Posterior vena cava (tissue), 2 donors: ENCODE measurements around the gene GPATCH2. TPM values are rescaled to one million over a fixed set of nuclear protein-coding genes. Genes with fewer than 3 reads are reported as not detected.
"Not testable (repeated sequence)": the region's sequence is repeated elsewhere in the genome, so short reads cannot be mapped to it uniquely, and the experiment has no call there.

Source experiments
- DNase-seq: peaks from one replicate; pipeline ENCODE4 v3.0.0-alpha.2; 2020; ENCODE audit warnings: low spot score
- intact Hi-C, 2 donors: fragments of 100-400 bp; cut with DNase I; formaldehyde crosslinking; loops; one replicate each; pipeline versions ENCODE4 v1.14.1 to v1.14.2; 2022 to 2023
- total RNA-seq, 2 donors: library from RNA; stranded (reverse); fragmentation: NEBNext Ultra II Directional; extraction: Animal tissue kit (Norgen Biotek cat#: 25700); gene quantifications; one replicate each; pipeline ENCODE4 v1.2.1, GENCODE V29; 2021
- donor health status: DM: yes; HTN: yes; CAD: no.
- donor health status: DM: yes; HTN: yes; CAD: no.

The GPATCH2 gene
- total RNA-seq, 2 donors from 2014 or later, result 15.0 to 17.2 TPM

DNA sequence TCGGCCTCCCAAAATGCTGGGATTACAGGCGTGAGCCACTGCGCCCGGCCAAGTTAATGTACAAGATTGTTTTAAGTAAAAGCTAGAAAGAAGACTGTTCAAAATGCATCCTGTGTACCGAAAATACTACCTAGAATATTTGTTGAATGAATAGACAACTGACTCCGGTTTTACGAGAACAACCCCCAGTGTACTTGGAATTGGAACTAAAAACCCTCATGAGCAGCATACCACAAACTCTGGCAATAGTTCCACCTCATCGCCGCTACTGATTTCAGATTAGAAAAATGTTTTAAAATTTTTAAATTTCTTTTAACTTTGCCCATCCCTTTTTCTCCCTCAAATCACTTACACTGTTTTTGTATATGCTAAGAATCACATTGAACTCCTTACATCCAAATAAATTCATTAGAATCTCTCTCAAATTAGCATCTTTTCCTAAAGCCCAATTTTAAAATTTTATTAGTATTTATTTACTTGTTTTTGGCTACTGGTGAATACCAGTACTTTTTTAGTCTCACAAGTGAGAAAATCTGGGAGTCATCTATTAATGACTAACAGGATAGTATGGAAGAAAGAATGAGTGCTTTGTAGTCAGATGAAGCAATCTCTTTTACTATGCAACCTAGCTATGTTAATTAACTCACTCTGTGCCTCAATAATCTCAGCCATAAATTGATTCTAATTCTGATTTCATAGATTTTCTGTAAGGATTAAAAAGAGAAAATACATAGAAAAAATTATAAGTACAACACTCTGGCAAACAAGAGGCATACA is 95.1 kb downstream of the GPATCH2 start:
- intact Hi-C loops, result no loop called here
- no peak for DNase-seq

DNA sequence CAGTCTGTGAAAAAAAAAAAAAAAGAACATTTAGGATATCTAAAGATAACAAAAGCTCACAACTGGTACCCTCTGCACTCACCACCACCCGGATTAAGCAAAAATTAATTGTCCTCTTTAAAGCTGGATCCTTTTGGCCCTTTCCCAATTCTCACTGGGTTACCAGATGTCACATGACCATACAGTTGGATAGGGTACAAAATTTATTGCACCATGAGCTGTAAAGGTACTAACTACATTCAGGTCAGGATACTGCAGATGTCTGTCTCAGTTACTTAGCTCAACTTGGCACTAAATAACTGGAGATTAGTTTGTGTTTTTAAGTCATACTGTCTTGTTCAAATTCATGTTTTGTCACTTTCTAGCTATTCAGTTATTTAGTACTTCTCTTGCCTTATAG is 96.3 kb downstream of the GPATCH2 start:
- intact Hi-C loops, result no loop called here
- no peak for DNase-seq

DNA sequence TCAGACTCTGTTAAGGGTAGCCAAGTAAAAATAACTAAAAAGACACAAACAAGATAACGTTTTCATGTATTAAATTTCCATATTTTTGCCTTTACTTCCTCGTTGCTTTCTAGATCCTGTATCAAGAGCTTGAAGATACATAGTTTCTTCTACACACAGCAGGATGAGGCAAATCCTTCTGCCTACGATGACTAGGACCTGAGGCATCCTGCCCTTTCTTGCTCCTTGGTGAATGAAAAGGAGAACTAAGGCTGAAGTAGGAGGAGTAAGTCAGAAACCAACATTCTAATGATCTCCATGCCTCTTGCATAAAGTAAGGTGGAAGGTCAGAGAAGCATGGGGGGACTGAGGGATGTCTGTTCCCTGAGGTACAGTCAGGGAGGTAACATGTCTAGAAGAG is 102.6 kb downstream of the GPATCH2 start:
- intact Hi-C loops, result no loop called here
- no peak for DNase-seq

DNA sequence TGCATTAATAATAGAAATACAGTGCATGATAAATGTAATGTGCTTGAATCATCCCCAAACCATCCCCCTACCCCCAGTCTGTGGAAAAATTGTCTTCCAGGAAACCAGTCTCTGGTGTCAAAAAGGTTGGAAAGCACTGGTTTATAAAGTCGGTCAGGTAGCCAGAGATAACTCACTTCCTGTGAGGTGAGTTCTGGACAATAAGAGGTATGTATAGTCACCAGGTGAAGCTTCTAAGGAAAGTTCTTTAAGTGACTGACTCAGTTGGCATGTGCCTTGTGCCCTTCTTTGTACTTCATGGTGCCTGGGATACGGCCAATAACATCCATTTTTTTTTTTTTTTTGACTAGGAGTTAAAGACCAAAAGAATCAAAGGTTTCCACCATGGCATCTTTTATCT is 103.7 kb downstream of the GPATCH2 start:
- intact Hi-C loops, result no loop called here
- DNase-seq, result no peak

DNA sequence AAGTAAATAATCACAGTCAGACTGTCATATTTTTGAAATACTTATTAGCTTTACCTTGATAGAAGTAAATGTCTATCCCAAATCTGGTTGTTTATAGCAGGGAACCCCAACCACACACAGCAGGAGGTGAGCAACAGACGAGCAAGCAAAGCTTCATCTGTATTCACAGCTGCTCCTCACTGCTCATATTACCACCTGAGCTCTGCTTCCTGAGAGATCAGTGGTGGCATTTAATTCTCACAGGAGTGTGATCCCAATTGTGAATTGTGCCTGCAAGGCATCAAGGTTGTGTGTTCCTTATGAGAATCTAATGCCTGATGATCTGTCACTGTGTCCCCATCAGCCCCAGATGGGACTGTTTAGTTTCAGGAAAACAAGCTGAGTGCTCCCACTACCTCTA is 104.3 kb downstream of the GPATCH2 start:
- no peak for DNase-seq
- intact Hi-C loops, result no loop called here

DNA sequence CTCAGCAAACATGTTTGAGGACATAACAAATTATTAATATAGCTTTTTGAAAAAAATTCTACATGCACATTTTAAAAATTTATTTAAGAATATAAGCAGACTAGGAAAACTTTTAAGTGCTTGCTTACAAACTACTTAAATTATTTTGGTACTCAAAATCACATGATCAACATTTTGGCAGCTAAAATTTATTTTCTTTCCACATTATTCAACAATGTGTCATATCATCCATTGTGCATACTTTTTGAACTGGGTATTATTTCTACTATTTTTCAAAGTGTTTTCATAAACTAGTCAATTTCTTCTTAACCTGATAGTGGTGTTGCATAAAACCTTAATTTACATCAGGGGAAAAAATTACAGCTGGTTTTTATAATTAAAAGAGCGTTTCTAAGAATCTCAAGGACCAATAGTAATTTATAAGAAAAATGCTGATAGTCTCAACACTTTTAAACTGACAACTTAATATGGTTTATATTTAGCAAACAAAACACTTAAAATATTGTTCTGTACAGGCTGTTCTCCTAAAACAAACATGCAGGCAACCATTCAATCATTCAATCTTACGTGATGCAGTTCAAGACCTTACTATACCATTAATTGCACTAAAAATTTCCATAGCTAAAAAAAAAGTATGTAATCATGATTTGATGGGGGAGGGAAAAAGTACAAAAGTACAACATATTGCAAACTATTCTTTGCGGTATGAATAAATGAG is 105.0 kb downstream of the GPATCH2 start:
- intact Hi-C loops, result no loop called here
- DNase-seq, result no peak

DNA sequence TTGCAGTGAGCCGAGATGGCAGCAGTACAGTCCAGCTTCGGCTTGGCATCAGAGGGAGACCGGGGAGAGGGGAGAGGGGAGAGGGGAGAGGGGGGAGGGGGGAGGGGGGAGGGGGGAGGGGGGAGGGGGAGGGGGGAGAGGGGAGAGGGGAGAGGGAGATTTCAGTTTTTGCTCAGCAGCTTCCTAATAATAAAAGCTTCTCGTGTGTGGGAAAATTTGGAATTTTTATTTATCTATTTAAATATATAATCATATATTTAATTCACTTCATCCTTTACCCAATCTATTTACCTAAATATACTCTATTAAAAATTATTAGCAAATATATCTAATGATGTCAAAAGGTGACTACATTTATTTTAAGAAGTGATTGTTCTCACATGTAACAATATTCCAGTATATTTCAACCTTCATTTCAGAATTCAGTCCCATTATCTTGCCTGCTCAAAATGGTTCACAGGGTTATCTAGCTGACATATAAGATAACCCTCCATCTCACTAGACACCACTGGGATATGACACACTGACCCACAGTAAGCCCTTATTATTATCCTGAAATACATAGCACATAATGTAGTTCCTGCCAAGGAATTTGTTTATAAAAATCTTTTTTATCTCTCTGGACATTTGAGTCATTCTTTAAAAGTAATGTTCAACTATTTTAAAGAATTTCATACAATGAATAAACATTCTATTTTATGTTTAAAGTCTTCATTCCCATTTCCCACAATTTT is 105.9 kb downstream of the GPATCH2 start:
- no peak for DNase-seq
- intact Hi-C loops, result no loop called here

DNA sequence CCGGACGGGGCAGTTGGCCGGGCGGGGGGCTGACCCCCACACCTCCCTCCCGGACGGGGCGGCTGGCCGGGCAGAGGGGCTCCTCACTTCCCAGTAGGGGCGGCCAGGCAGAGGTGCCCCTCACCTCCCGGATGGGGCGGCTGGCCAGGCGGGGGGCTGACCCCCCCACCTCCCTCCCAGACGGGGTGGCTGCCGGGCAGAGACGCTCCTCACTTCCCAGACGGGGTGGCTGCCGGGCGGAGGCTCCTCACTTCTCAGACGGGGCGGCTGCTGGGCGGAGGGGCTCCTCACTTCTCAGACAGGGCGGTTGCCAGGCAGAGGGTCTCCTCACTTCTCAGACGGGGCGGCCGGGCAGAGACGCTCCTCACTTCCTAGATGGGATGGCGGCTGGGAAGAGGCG is 107.0 kb downstream of the GPATCH2 start:
- DNase-seq, intact Hi-C loops: not testable (repeated sequence)

DNA sequence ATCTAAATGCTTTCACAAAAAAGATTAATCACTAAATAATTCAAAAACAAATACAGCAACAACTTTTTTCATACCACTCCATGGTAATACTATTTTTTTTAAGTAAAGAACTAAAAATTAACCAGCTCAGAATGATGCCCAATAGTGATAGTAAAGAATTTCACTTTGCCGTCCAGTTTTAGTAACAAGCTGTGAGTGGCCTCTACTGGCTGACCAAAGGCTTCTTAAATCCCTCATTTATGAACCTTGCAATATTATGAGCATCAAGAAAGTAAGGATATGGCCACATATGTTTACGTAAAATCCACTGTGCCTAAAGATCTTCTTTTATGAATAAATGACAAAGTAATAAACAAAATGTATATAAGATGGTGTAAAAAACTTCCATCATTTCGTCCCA is 108.6 kb downstream of the GPATCH2 start:
- DNase-seq, result no peak
- intact Hi-C loops, result no loop called here

DNA sequence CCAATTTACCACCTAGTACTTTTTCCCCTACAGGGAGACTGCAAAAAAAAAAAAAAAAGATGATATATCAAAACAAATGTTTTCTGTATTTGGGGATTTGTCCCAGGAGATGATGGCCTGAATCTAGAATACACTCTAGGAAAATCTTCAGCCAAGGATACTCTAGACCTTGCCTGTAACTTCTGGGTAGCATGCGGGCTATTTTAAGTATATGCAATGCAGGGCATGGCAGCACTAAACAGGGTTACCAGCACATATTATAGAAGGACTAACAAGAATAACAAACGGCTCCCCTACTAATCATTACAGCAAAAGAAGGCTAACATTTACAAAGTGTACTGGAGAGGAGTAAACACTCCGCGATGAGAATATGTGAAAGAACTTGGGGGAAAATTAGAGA is 109.6 kb downstream of the GPATCH2 start:
- no peak for DNase-seq
- intact Hi-C loops, result no loop called here

DNA sequence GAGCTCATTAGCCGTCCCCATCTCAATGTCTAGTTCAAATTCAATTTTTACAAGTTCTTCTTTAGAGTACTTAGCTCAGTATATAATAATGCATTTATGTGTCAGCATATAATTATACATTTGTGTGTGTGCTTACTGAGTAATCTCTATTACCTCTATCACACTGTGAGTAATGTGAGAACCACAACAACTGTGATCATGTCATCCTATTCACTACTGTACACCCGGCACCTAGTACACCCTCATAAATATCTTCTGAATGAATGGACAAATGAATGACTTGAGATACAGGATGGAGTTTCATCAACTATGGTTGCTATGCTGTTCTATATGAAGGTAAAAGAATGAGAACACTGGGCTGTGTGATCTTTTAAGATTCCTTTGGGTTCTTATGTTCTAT is 124.0 kb downstream of the GPATCH2 start:
- intact Hi-C loops, result no loop called here
- no peak for DNase-seq

DNA sequence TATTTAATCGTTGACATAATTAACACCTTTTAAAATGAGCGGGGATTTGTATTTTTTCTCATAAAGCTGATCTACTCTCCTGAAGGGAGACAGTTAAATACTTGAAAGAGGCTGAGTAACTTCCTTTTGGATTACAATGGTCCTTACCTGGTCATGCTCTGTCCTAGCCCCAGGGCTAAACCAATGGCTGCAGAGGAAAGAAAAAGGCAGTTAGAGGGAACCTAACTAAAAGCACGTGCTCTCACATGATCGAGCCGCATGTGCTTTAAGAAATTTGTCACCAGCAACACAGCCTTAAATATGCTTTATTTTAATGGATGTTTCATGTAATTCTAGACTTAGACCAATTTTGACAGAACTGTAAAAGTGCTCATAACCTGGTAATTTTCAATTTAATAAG is 132.7 kb downstream of the GPATCH2 start:
- intact Hi-C loops, result no loop called here
- DNase-seq, result no peak

DNA sequence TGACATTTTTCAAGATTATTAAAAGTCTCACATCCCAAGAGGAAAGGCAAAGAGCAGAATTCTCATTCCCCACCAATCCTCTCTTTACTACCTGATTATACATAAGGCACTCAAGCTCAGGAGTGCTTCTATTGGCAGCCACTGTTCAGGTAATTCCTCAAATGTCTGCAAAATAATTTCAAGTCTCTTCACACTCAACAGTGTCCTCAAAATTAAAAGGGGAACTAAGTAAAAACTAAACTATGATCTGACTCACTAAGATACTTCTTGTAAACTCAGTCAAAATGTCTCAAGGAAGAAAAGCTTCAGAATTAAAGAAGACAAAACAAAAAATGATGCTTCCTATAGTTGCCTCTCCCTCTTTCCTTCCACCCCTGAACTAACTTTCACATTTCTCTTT is 135.6 kb downstream of the GPATCH2 start:
- intact Hi-C loops, result no loop called here
- DNase-seq, result no peak

DNA sequence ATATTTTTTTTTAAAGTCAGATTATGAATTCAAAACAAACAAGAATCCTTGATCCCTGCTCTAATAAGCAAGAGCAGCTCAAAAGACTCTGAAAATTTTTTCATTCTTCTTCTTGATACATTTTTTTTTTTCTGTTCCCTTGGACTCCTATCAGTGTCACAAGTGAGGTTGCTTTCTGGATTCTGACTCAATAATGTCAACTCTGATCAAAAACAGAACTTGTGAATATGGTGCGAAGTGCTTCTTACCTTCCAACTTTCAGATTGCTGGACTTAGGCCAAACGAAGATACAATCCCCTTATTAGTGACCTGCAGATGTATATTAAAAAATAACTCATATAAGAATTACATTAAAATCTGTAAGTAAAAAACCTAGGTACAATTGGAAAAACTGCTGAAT is 136.1 kb downstream of the GPATCH2 start:
- intact Hi-C loops, result no loop called here
- DNase-seq, result no peak

DNA sequence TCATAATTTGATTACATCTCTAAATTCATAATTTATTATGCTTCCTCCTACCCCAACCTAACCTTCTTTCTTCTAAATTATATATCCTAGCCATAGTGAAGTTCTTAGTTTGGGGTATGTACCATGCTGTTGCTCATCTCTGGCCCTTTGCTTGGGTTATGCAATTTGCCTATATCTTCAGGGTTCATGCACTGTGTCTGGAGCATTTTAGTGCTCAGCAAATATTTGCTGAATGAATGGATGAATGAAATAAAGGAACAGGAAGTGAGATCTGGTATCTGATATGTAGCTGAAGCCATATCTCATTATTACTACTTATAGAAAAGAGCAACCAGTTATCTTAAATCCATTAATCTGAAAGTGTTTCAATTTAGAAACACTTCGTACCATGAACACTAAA is 137.6 kb downstream of the GPATCH2 start:
- no peak for DNase-seq
- intact Hi-C loops, result no loop called here

DNA sequence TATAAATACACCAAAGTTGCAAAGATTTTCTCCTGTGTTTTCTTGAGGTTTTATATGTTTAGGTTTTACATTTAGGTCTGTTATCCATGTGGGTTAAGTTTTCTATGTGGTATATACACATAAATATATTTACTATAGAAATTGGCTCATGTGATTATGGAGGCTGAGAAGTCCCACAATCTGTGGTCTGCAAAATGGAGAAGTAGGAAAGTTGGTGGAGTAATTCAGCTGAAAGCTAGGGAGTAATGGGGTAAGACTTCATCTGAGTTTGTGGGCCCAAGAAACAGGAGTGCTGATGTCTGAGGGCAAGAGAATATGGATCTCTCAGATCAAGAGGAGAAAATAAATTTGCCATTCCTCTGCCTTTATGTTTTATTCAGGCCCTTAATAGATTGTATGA is 146.0 kb downstream of the GPATCH2 start:
- intact Hi-C loops, result no loop called here
- DNase-seq, result no peak

DNA sequence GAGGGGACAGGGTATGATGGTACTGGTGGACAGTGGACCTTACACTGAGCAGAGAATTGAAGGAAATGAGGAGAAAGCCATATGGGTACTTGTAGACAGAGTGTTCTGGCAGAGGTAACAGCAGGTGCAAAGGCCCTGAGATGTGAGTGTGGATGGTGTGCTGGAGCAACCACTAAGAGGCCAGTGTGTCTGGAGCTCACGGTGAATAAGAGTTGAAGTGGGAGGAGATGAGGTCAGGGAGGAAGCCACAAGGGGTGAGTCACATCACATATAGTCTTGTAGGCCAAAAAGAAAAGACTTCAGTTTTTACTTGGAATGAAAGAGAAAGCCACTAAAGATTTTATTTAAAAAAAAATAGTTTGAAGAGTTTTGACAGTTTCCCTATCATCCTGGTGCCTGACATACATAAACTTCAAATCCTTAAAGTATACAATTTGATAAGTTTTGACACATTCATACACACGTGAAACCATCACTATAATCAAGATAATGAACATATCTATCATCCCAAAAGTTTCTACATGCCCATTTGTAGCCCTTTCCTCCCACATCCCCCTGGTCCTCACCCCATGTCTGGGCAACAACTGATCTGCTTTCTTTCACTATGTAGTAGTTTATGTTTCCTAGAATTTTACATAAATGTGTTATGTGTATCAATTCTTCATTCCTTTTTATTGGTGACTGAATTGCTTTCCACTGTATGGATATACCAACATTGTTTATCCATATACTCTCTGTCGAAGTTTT is 148.4 kb downstream of the GPATCH2 start:
- intact Hi-C loops, result no loop called here
- DNase-seq, result no peak

DNA sequence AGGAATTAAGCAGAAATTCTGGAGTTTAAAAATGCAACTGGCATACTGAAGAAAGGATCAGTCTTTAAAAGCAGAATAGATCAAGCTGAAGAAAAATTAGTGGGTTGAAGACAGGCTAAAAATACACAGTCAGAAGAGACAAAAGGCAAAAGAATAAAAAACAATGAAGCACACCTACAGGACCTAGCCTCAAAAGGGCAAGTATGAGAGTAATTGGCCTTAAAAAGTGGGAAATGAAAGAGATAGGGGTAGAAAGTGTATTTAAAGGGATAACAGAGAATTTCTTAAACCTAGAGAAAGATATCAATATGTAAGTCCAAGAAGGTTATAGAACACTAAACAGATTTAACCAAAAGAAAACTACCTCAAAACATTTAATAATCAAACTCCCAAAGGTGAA is 152.4 kb downstream of the GPATCH2 start:
- no peak for DNase-seq

DNA sequence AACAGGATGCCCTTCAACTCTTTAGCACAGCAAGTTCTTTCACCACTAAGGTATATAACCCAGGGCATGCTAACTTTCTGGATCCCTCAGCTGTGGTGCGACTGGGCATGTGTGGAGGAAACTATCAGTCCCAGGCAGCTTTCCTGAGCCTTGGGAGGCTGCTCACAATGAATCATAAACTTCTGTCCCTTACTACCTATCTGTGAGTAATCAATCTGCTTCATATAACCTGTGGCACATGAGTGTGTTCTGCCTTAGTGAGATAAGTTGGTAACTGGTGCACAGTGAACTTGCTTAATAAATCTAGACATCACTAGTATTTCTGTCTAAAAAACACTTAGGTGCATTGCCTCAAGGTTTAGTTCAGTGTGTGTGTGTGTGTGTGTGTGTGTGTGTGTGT is 158.0 kb downstream of the GPATCH2 start:
- DNase-seq, result no peak
- intact Hi-C loops, result no loop called here

More for the DNA sequence above, 152.4 kb downstream of the GPATCH2 start:
- intact Hi-C loops, result no loop called here

DNA sequence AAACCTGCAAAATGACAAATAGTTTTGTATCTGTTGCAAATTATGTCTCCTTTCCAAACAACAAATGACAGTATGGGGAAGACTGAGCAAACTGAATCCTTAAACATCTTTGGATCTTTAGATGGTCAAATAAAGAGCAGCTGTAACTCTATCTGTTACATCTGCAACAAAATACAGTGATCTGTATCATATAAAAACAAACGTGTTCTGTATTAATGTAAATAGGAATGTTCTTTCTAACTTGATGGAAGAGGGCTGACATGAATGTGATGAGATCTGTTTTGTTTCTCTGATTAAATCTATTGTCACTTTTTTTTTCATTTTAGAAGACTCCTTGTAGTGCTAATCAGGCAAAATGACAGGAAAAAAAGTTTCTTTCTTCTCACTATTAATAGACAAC is 159.5 kb downstream of the GPATCH2 start:
- no peak for DNase-seq
- intact Hi-C loops, result no loop called here
